Activated CD4-positive, alpha-beta T cell treated with anti-CD3 and anti-CD28 coated beads, Interleukin-2, amount 10 ng/mL, durations not matched to agents 7 days and 5 days (primary cell): ENCODE data around the gene CDK3. TPM values are rescaled to one million over a fixed set of nuclear protein-coding genes. Genes with fewer than 3 reads are reported as not detected.

Experiments used
- CTCF ChIA-PET: fragments of 350-600 bp; sonication (Branson Sonifier 250); formaldehyde crosslinking; loops from one replicate; lab custom pipeline; 2021; ENCODE audit warnings: antibody characterized with exemption; lab: Charles Lee
- POLR2A ChIA-PET: fragments of 350-600 bp; sonication (Branson Sonifier 250); formaldehyde crosslinking; loops from one replicate; lab custom pipeline; 2021; ENCODE audit warnings: antibody characterized with exemption; lab: Charles Lee
- DNase-seq: peaks from one replicate; pipeline ENCODE4 v3.0.0-alpha.2; 2020
- H3K27ac Mint-ChIP-seq: one replicate; pipeline ENCODE4 v1.8.0; 2021; ENCODE audit warnings: mild to moderate bottlenecking, moderate library complexity, mixed read lengths
- H3K27me3 Mint-ChIP-seq: one replicate; pipeline ENCODE4 v1.8.0; 2021; ENCODE audit warnings: mixed read lengths
- H3K36me3 Mint-ChIP-seq: one replicate; pipeline ENCODE4 v1.8.0; 2021; ENCODE audit warnings: low read depth, mixed read lengths
- H3K4me1 Mint-ChIP-seq: one replicate; pipeline ENCODE4 v1.8.0; 2021; ENCODE audit warnings: mixed read lengths
- H3K4me3 Mint-ChIP-seq: one replicate; pipeline ENCODE4 v1.8.0; 2021; ENCODE audit warnings: mild to moderate bottlenecking, moderate library complexity, mixed read lengths
- H3K9me3 Mint-ChIP-seq: one replicate; pipeline ENCODE4 v1.8.0; 2021; ENCODE audit warnings: mixed read lengths
- total RNA-seq, 2 experiments: library from RNA; stranded (reverse); gene quantifications; one replicate each; pipeline ENCODE4 v1.2.3, GENCODE V29; 2021

The CDK3 gene
- total RNA-seq, 2 experiments from 2014 or later: 6.9 to 7.1 TPM

GRCh38 chr17:76049836-76050537 lies 49.3 kb downstream of the CDK3 start:
- peak overlapping the region; percentile 15 for H3K27ac Mint-ChIP-seq
- no peak for DNase-seq
- CTCF ChIA-PET: interaction anchor here (0.7 to 1.6 kb wide), 5 partner anchors 9 to 349 kb away, joined by 3 to 5 read pairs (median 4); no protein-coding TSS in a partner anchor
- H3K36me3 Mint-ChIP-seq: peaks cover 48% of the 10 kb centered on the region
- H3K27me3 Mint-ChIP-seq: no peaks in the 10 kb centered on the region
- H3K4me1 Mint-ChIP-seq: peaks cover 9% of the 10 kb centered on the region
- no peaks in the 10 kb centered on the region for H3K9me3 Mint-ChIP-seq
- POLR2A ChIA-PET: no interaction called here
- H3K4me3 Mint-ChIP-seq: no peak overlapping the region

DNA sequence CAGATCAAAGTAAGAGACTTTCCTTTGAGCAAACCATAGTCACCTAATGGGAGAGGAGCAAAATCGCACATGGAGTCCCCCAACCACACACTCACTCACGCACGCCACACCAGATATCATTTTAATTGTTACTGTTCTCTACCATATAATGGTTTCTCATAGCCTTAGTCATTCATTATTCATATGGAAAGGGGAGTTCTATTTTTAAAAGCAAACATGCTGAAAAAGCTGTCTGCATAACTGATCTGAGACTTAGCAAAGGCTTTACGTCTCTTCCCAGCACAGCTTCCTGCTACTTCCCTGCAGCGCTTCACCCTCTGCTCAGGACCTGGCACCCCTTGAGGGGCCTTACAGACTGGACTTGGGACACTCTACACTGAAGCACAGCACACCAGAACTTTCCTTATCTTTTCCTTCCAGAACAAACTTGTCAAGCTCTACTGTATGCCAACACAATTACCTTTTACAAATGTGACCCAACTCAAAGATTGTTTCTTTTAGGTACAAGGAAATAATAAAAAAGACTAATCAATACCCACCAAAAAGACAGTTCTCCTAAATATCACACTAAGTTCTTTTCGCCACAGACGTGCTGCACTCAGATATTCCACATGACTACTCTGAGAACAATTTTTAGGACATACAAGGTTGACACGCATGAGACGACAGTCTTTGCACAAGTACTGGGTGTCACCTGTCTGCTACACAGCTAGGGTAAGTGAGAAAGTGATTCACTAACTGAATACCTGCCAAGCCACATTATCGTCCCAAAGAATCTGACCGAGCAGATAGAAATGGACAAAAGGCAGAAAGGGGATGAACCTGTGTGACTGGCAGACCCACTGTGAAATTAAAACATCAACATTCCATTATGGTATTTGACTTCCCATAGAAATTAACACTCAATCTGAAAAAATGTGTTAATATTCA lies 50.1 kb downstream of the CDK3 start:
- POLR2A ChIA-PET: no interaction called here
- no peak for DNase-seq
- no peak overlapping the region for H3K4me3 Mint-ChIP-seq
- H3K27me3 Mint-ChIP-seq: no peaks in the 10 kb centered on the region
- no peak overlapping the region for H3K27ac Mint-ChIP-seq
- H3K9me3 Mint-ChIP-seq: no peaks in the 10 kb centered on the region
- H3K4me1 Mint-ChIP-seq: peaks cover 9% of the 10 kb centered on the region
- peaks cover 42% of the 10 kb centered on the region for H3K36me3 Mint-ChIP-seq
- CTCF ChIA-PET: interaction anchor here (0.7 to 1.6 kb wide), 2 partner anchors 15 to 31 kb away, joined by 3 to 5 read pairs; no protein-coding TSS in a partner anchor

DNA sequence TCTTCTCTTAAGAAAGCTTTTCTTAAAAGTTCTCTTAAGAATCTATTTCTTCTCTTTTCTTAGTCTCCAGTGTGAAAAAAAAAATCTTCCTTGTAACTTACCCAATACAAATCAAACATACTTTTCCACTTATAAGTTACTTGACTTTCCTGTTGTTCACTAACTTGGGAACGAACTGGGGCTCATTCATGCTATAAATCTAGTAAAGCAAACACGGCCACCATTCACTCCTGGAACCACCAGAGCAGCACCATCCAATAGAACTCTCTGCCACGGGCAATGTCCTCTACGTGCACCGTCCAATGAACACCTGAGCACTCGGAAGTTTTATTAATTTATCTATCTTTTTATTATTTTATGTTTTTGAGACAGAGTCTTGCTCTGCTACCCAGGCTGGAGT lies 50.9 kb downstream of the CDK3 start:
- H3K27ac Mint-ChIP-seq: no peak overlapping the region
- POLR2A ChIA-PET: no interaction called here
- H3K9me3 Mint-ChIP-seq: no peaks in the 10 kb centered on the region
- H3K27me3 Mint-ChIP-seq: no peaks in the 10 kb centered on the region
- peaks cover 46% of the 10 kb centered on the region for H3K36me3 Mint-ChIP-seq
- CTCF ChIA-PET: no interaction called here
- no peak overlapping the region for H3K4me3 Mint-ChIP-seq
- no peak for DNase-seq
- peaks cover 12% of the 10 kb centered on the region for H3K4me1 Mint-ChIP-seq

- Mint-ChIP-seq H3K4me3 (no peak overlapping the region), H3K36me3 (peaks cover 51% of the 10 kb centered on the region), H3K27me3 (no peaks in the 10 kb centered on the region), H3K9me3 (no peaks in the 10 kb centered on the region), H3K27ac (no peak overlapping the region), H3K4me1 (peaks cover 12% of the 10 kb centered on the region)
- no peak for DNase-seq
- POLR2A ChIA-PET: no interaction called here
- CTCF ChIA-PET: interaction anchor here (0.7 kb wide), 2 partner anchors 146 to 226 kb away, joined by 3 to 5 read pairs; no protein-coding TSS in a partner anchor
Observed at GRCh38 chr17:76053246-76054111, 52.8 kb downstream of the CDK3 start.

DNA sequence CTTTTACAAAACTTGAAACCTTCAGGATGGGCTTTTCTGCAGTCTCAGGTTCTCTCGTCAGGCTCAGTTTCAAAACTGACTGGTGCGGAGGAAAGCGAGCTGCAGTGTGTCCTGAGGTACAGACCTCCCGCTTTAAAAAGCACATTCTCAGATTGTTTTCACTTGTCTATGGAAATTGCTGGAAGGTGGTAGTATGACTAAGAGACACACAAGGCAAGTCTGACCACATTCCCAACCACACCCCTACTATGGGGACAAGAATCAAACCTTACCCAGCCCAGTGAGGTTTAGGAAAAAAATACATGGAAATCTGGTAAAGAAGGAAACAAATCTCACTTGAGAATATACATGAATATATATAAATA lies 53.4 kb downstream of the CDK3 start:
- Mint-ChIP-seq H3K4me1 (peaks cover 10% of the 10 kb centered on the region), H3K27ac (no peak overlapping the region), H3K36me3 (peaks cover 51% of the 10 kb centered on the region), H3K4me3 (no peak overlapping the region), H3K27me3 (no peaks in the 10 kb centered on the region), H3K9me3 (no peaks in the 10 kb centered on the region)
- POLR2A ChIA-PET: no interaction called here
- DNase-seq: no peak
- CTCF ChIA-PET: interaction anchor here (0.6 to 0.7 kb wide), 3 partner anchors 15 to 1292 kb away, joined by 3 to 5 read pairs (median 5); no protein-coding TSS in a partner anchor

Other genes with a start within 250 kb of the CDK3 start
- gene GALK1, start 235.7 kb upstream of the CDK3 start, total RNA-seq: 10 to 100 TPM; 40.9 to 44.7 TPM
- gene UNK, start 216.0 kb upstream of the CDK3 start, total RNA-seq: 10 to 100 TPM; 27.1 to 28.7 TPM
- 100 to 1,000 TPM; 161 to 182 TPM for gene UNC13D, start 156.5 kb upstream of the CDK3 start, total RNA-seq
- 10 to 100 TPM; 76.8 to 83.5 TPM for gene WBP2, start 145.5 kb upstream of the CDK3 start, total RNA-seq
- gene TRIM47, start 122.3 kb upstream of the CDK3 start, total RNA-seq: 10 to 100 TPM; 33.9 to 43.4 TPM
- 10 to 100 TPM; 26.5 to 28.7 TPM for gene TRIM65, start 103.9 kb upstream of the CDK3 start, total RNA-seq
- gene MRPL38, start 96.0 kb upstream of the CDK3 start, total RNA-seq: 10 to 100 TPM; 95.9 to 97.5 TPM
- gene FBF1, start 59.8 kb upstream of the CDK3 start, total RNA-seq: 10 to 100 TPM; 21.7 to 23.5 TPM
- gene ACOX1, start 21.7 kb upstream of the CDK3 start, total RNA-seq: 10 to 100 TPM; 27.8 to 34.7 TPM
- 10 to 100 TPM; 12.5 to 17.1 TPM for gene TEN1, start 21.6 kb upstream of the CDK3 start, total RNA-seq
- under 1 TPM; 0.02 to 0.05 TPM for gene EVPL, start 26.5 kb downstream of the CDK3 start, total RNA-seq
- 10 to 100 TPM; 91.3 to 96.0 TPM for gene SRP68, start 71.7 kb downstream of the CDK3 start, total RNA-seq
- under 1 TPM; 0.15 TPM for gene GALR2, start 73.9 kb downstream of the CDK3 start, total RNA-seq
- gene ZACN, start 78.3 kb downstream of the CDK3 start, total RNA-seq: under 1 TPM in 1 of 2 experiments, not detected in 1; 0.27 TPM
- gene EXOC7, start 102.9 kb downstream of the CDK3 start, total RNA-seq: 100 to 1,000 TPM; 140 to 147 TPM
- gene FOXJ1, start 140.4 kb downstream of the CDK3 start, total RNA-seq: under 1 TPM; 0.20 to 0.48 TPM
- gene RNF157, start 239.6 kb downstream of the CDK3 start, total RNA-seq: 100 to 1,000 TPM; 121 to 129 TPM